T-cell (primary cell): ENCODE measurements around the gene MYZAP. TPM values are rescaled to one million over a fixed set of nuclear protein-coding genes. Genes with fewer than 3 reads are reported as not detected.

Source experiments
- ATAC-seq, 4 experiments: fragments of 200-7000 bp in 3 of 4; fragments of 150-1000 bp in 1 of 4; cut with Tn5 transposase; replicated peaks in 1 of 4; 1 replicate in 3 of 4; 2 replicates in 1 of 4; pipeline ENCODE4 v1.10.0; 2021; ENCODE audit warnings: moderate library complexity in 3 of 4, mild to moderate bottlenecking in 2 of 4, moderate number of reproducible peaks in 1 of 4
- CTCF ChIA-PET, 2 donors: fragments of 300-600 bp; sonication (Branson Sonifier 250); formaldehyde crosslinking; loops; one replicate each; lab custom pipeline; 2022; ENCODE audit warnings: antibody characterized with exemption in 2 of 2; lab: Charles Lee
- POLR2A ChIA-PET, 2 donors: fragments of 300-600 bp; sonication (Branson Sonifier 250); formaldehyde crosslinking; loops; one replicate each; lab custom pipeline; 2022; ENCODE audit warnings: antibody characterized with exemption in 2 of 2; lab: Charles Lee
- DNase-seq, 35 experiments: peaks; one replicate each; pipeline versions ENCODE4 v3.0.0 to v3.0.0-alpha.2; 2013 to 2023
- H3K27ac ChIP-seq: one replicate; pipeline ENCODE4 v1.5.1; 2013; ENCODE audit warnings: low read length
- H3K27me3 ChIP-seq, 2 experiments: replicated peaks in 1 of 2; 1 replicate in 1 of 2; 2 replicates in 1 of 2; pipeline versions ENCODE4 v1.6.1 to v1.7.0; 2013; ENCODE audit warnings: low read length in 1 of 2, mixed read lengths in 1 of 2; ENCODE audit not compliant: control insufficient read depth in 2 of 2, insufficient read depth in 2 of 2; ENCODE audit errors: extremely low read depth in 1 of 2
- H3K36me3 ChIP-seq, 2 donors: 1 replicate in 1 of 2; 2 replicates in 1 of 2; pipeline versions ENCODE4 v1.6.1 to v1.7.0; 2013; ENCODE audit warnings: low read length in 1 of 2; ENCODE audit not compliant: control insufficient read depth in 2 of 2, insufficient read depth in 1 of 2; ENCODE audit errors: extremely low read depth in 1 of 2
- H3K4me1 ChIP-seq, 2 experiments: 1 replicate in 1 of 2; 2 replicates in 1 of 2; pipeline versions ENCODE4 v1.6.1 to v1.7.0; 2013; ENCODE audit warnings: low read length in 2 of 2, mixed read lengths in 1 of 2; ENCODE audit not compliant: insufficient read depth in 2 of 2, control insufficient read depth in 1 of 2; ENCODE audit errors: extremely low read depth in 1 of 2
- H3K4me3 ChIP-seq, 2 donors: 1 replicate in 1 of 2; 2 replicates in 1 of 2; pipeline versions ENCODE4 v1.5.1 to v1.7.0; 2013; ENCODE audit warnings: mild to moderate bottlenecking in 2 of 2, low read length in 1 of 2, moderate library complexity in 1 of 2; ENCODE audit not compliant: control insufficient read depth in 1 of 2; ENCODE audit errors: extremely low read depth in 1 of 2
- H3K9me3 ChIP-seq: 2 replicates; pipeline ENCODE4 v1.7.0; 2013
- H3K27ac Mint-ChIP-seq, 2 donors: one replicate each; pipeline ENCODE4 v1.8.0; 2020 to 2021; ENCODE audit warnings: mild to moderate bottlenecking in 2 of 2, mixed read lengths in 2 of 2
- H3K27me3 Mint-ChIP-seq, 2 donors: one replicate each; pipeline ENCODE4 v1.8.0; 2021 to 2022; ENCODE audit warnings: mixed read lengths in 2 of 2
- H3K36me3 Mint-ChIP-seq: one replicate; pipeline ENCODE4 v1.8.0; 2021; ENCODE audit warnings: mixed read lengths
- H3K4me1 Mint-ChIP-seq, 3 donors: one replicate each; pipeline ENCODE4 v1.8.0; 2020 to 2022; ENCODE audit warnings: mixed read lengths in 3 of 3, mild to moderate bottlenecking in 1 of 3
- H3K4me3 Mint-ChIP-seq, 3 donors: one replicate each; pipeline ENCODE4 v1.8.0; 2020 to 2022; ENCODE audit warnings: mild to moderate bottlenecking in 3 of 3, mixed read lengths in 3 of 3, moderate library complexity in 3 of 3
- H3K9me3 Mint-ChIP-seq, 3 donors: one replicate each; pipeline ENCODE4 v1.8.0; 2020 to 2022; ENCODE audit warnings: mixed read lengths in 3 of 3
- whole genome bisulfite sequencing: methylation state at CpG from one replicate; pipeline ENCODE4 v1.1.5; 2013; ENCODE audit warnings: missing lambda C conversion rate; ENCODE audit not compliant: insufficient coverage; 5-methylcytosine and 5-hydroxymethylcytosine counted together
- total RNA-seq, 35 experiments: library from RNA in 6 of 35; stranded (reverse) in 6 of 35; fragments of 120-200 nt in 1 of 35; gene quantifications; one replicate each; pipeline versions ENCODE4 v1.2.1 to v1.2.4 and lab custom pipeline; 2013 to 2026

The MYZAP gene
- total RNA-seq, 5 donors from 2014 or later (not counting 1 experiment from before 2014, with no cell fraction given) = 0.58 to 1.9 (median 0.82) TPM

- H3K4me1 ChIP-seq = no peaks in the 10 kb centered on the region
- Mint-ChIP-seq H3K4me1 (no peaks in the 10 kb centered on the region), H3K27me3 (no peaks in the 10 kb centered on the region), H3K9me3 (no peaks in the 10 kb centered on the region), H3K36me3 (no peaks in the 10 kb centered on the region), H3K4me3 (no peak overlapping the region), H3K27ac (no peak overlapping the region)
- H3K36me3 ChIP-seq = no peaks in the 10 kb centered on the region
- DNase-seq (no peak), ATAC-seq (no peak)
- no peak overlapping the region for H3K4me3 ChIP-seq
- POLR2A ChIA-PET = no interaction called here
- no peak overlapping the region for H3K27ac ChIP-seq
- no peaks in the 10 kb centered on the region for H3K9me3 ChIP-seq
- CTCF ChIA-PET = no interaction called here
- 91% methylated on average over 6 of the region's 6 CpGs for WGBS
- H3K27me3 ChIP-seq = no peaks in the 10 kb centered on the region
These were observed 98.8 kb downstream of the MYZAP start for GRCh38 chr15:57690341-57690966.

- no peaks in the 10 kb centered on the region for H3K27me3 ChIP-seq
- no peak overlapping the region for H3K27ac Mint-ChIP-seq
- no peaks in the 10 kb centered on the region for H3K36me3 ChIP-seq
- no peaks in the 10 kb centered on the region for H3K9me3 ChIP-seq
- H3K27ac ChIP-seq = no peak overlapping the region
- H3K4me3 Mint-ChIP-seq = no peak overlapping the region
- no peak for ATAC-seq
- no peak overlapping the region for H3K4me3 ChIP-seq
- H3K27me3 Mint-ChIP-seq = peaks cover 0 to 2% of the 10 kb centered on the region in 2 donors
- H3K36me3 Mint-ChIP-seq = no peaks in the 10 kb centered on the region
- H3K9me3 Mint-ChIP-seq = no peaks in the 10 kb centered on the region
- no peak for DNase-seq
- no peaks in the 10 kb centered on the region for H3K4me1 Mint-ChIP-seq
- WGBS = no CpG with 5 or more reads among the region's 1 CpG
- H3K4me1 ChIP-seq = no peaks in the 10 kb centered on the region
- POLR2A ChIA-PET = no interaction called here
- CTCF ChIA-PET = no interaction called here
These were observed 99.4 kb downstream of the MYZAP start for GRCh38 chr15:57691082-57691481.

- POLR2A ChIA-PET = no interaction called here
These were observed 101.0 kb downstream of the MYZAP start for GRCh38 chr15:57692709-57693108.

GRCh38 chr15:57694279-57694678 lies 102.6 kb downstream of the MYZAP start:
- ATAC-seq (no peak), DNase-seq (no peak)
- no peaks in the 10 kb centered on the region for H3K36me3 ChIP-seq
- Mint-ChIP-seq H3K27me3 (peaks cover 4 to 6% of the 10 kb centered on the region in 2 donors), H3K4me3 (no peak overlapping the region), H3K4me1 (no peaks in the 10 kb centered on the region), H3K9me3 (no peaks in the 10 kb centered on the region), H3K36me3 (no peaks in the 10 kb centered on the region), H3K27ac (no peak overlapping the region)
- WGBS = no CpG with 5 or more reads among the region's 1 CpG
- no peaks in the 10 kb centered on the region for H3K9me3 ChIP-seq
- CTCF ChIA-PET = interaction anchor here in 1 of 2 donors (0.7 to 1.1 kb wide), 2 partner anchors 12 to 159 kb away, joined by 3 read pairs; partner anchors contain the start of gene POLR2M
- POLR2A ChIA-PET = no interaction called here
- no peaks in the 10 kb centered on the region for H3K4me1 ChIP-seq
- H3K27ac ChIP-seq = no peak overlapping the region
- H3K27me3 ChIP-seq = peaks cover 0 to 4% of the 10 kb centered on the region in 2 experiments
- H3K4me3 ChIP-seq = no peak overlapping the region

More at GRCh38 chr15:57692709-57693108, 101.0 kb downstream of the MYZAP start:
- Histone ChIP-seq H3K27me3 (peaks cover 0 to 2% of the 10 kb centered on the region in 2 experiments), H3K9me3 (no peaks in the 10 kb centered on the region), H3K4me1 (no peaks in the 10 kb centered on the region), H3K4me3 (no peak overlapping the region), H3K36me3 (no peaks in the 10 kb centered on the region), H3K27ac (no peak overlapping the region)
- Mint-ChIP-seq H3K4me1 (no peaks in the 10 kb centered on the region), H3K36me3 (no peaks in the 10 kb centered on the region), H3K9me3 (no peaks in the 10 kb centered on the region), H3K27ac (no peak overlapping the region), H3K27me3 (peaks cover 0 to 4% of the 10 kb centered on the region in 2 donors), H3K4me3 (no peak overlapping the region)
- DNase-seq = no peak
- CTCF ChIA-PET = interaction anchor here in 1 of 2 donors (0.7 kb wide), 1 partner anchor 87 kb away, joined by 3 read pairs; no protein-coding TSS in a partner anchor
- no peak for ATAC-seq
- no CpG with 5 or more reads among the region's 1 CpG for WGBS

GRCh38 chr15:57696146-57696545 lies 104.4 kb downstream of the MYZAP start:
- POLR2A ChIA-PET = no interaction called here
- Histone ChIP-seq H3K4me1 (no peaks in the 10 kb centered on the region), H3K27ac (no peak overlapping the region), H3K27me3 (peaks cover 0 to 12% of the 10 kb centered on the region in 2 experiments), H3K36me3 (no peaks in the 10 kb centered on the region), H3K9me3 (no peaks in the 10 kb centered on the region), H3K4me3 (no peak overlapping the region)
- Mint-ChIP-seq H3K27me3 (peaks cover 7 to 16% of the 10 kb centered on the region in 2 donors), H3K4me3 (no peak overlapping the region), H3K36me3 (no peaks in the 10 kb centered on the region), H3K9me3 (no peaks in the 10 kb centered on the region), H3K27ac (no peak overlapping the region), H3K4me1 (no peaks in the 10 kb centered on the region)
- CTCF ChIA-PET = no interaction called here
- WGBS = 85% methylated on average over 4 of the region's 5 CpGs
- DNase-seq (no peak), ATAC-seq (no peak)

- H3K36me3 ChIP-seq = no peaks in the 10 kb centered on the region
- Mint-ChIP-seq H3K9me3 (no peaks in the 10 kb centered on the region), H3K27ac (no peak overlapping the region), H3K4me1 (peaks cover 5 to 7% (median 6%) of the 10 kb centered on the region in 3 donors), H3K4me3 (no peak overlapping the region), H3K36me3 (no peaks in the 10 kb centered on the region), H3K27me3 (peaks cover 7 to 16% of the 10 kb centered on the region in 2 donors)
- ATAC-seq (no peak), DNase-seq (no peak)
- no peak overlapping the region for H3K27ac ChIP-seq
- no CpG with 5 or more reads among the region's 4 CpGs for whole genome bisulfite sequencing
- H3K4me3 ChIP-seq = no peak overlapping the region
- H3K9me3 ChIP-seq = no peaks in the 10 kb centered on the region
- H3K4me1 ChIP-seq = no peaks in the 10 kb centered on the region
- ChIA-PET POLR2A (interaction anchor here (0.5 to 1.1 kb wide), 2 partner anchors 10 to 15 kb away, joined by 3 read pairs; no protein-coding TSS in a partner anchor), CTCF (no interaction called here)
- H3K27me3 ChIP-seq = peaks cover 0 to 12% of the 10 kb centered on the region in 2 experiments
These were observed 105.9 kb downstream of the MYZAP start for GRCh38 chr15:57697588-57697987.
